Ishikawa (cell line): ENCODE measurements around the gene PRCD.

Experiments used
- CEBPB ChIP-seq: IDR thresholded peaks from 2 replicates; pipeline ENCODE4 v1.6.1; 2012
- CREB1 ChIP-seq: IDR thresholded peaks from 2 replicates; pipeline ENCODE4 v1.6.1; 2012; ENCODE audit warnings: low read depth
- EGR1 ChIP-seq: IDR thresholded peaks from 2 replicates; pipeline ENCODE4 v1.6.1; 2012
- EP300 ChIP-seq: IDR thresholded peaks from 2 replicates; pipeline ENCODE4 v1.6.1; 2012; ENCODE audit warnings: borderline replicate concordance
- FOXM1 ChIP-seq: IDR thresholded peaks from 2 replicates; pipeline ENCODE4 v1.6.1; 2012; ENCODE audit warnings: low read depth, borderline replicate concordance
- MAX ChIP-seq: IDR thresholded peaks from 2 replicates; pipeline ENCODE4 v1.6.1; 2012
- NFIC ChIP-seq: IDR thresholded peaks from 2 replicates; pipeline ENCODE4 v1.6.1; 2012
- RAD21 ChIP-seq: IDR thresholded peaks from 2 replicates; pipeline ENCODE4 v1.6.1; 2012; ENCODE audit warnings: low read depth
- REST ChIP-seq: IDR thresholded peaks from 2 replicates; pipeline ENCODE4 v1.6.1; 2012; ENCODE audit warnings: low read depth, mild to moderate bottlenecking
- TAF1 ChIP-seq: IDR thresholded peaks from 2 replicates; pipeline ENCODE4 v1.6.1; 2012; ENCODE audit warnings: low read depth, mild to moderate bottlenecking
- TCF12 ChIP-seq: IDR thresholded peaks from 2 replicates; pipeline ENCODE4 v1.6.1; 2012; ENCODE audit warnings: low read depth
- TEAD4 ChIP-seq: IDR thresholded peaks from 2 replicates; pipeline ENCODE4 v1.6.1; 2012
- USF1 ChIP-seq: IDR thresholded peaks from 2 replicates; pipeline ENCODE4 v1.6.1; 2012
- YY1 ChIP-seq: IDR thresholded peaks from 2 replicates; pipeline ENCODE4 v1.6.1; 2012; ENCODE audit warnings: low read depth
- ZBTB7A ChIP-seq: IDR thresholded peaks from 2 replicates; pipeline ENCODE4 v1.6.1; 2012; ENCODE audit warnings: low read depth

Gene PRCD

GRCh38 chr17:76541739-76542454 lies 2.1 kb downstream of the PRCD start:
- TF ChIP-seq NFIC, result no peak
- TF ChIP-seq ZBTB7A, result no peak
- no peak for TF ChIP-seq CEBPB
- no peak for TF ChIP-seq YY1
- TF ChIP-seq TAF1, result no peak
- TF ChIP-seq FOXM1, result no peak
- TF ChIP-seq TEAD4, result no peak
- TF ChIP-seq MAX, result no peak
- TF ChIP-seq EP300, result no peak
- no peak for TF ChIP-seq TCF12
- TF ChIP-seq CREB1, result no peak
- no peak for TF ChIP-seq EGR1
- TF ChIP-seq RAD21, result no peak
- no peak for TF ChIP-seq REST
- no peak for TF ChIP-seq USF1

GRCh38 chr17:76542566-76542971 lies 2.7 kb downstream of the PRCD start:
- TF ChIP-seq TCF12 (no peak), MAX (no peak), TAF1 (no peak), FOXM1 (no peak), USF1 (no peak), ZBTB7A (no peak), CEBPB (no peak)

GRCh38 chr17:76542984-76543383 lies 3.1 kb downstream of the PRCD start:
- no peak for TF ChIP-seq USF1
- TF ChIP-seq FOXM1, result no peak

GRCh38 chr17:76543482-76543825 lies 3.6 kb downstream of the PRCD start:
- no peak for TF ChIP-seq NFIC

- TF ChIP-seq REST, result no peak
- TF ChIP-seq EP300, result no peak
- no peak for TF ChIP-seq NFIC
- TF ChIP-seq USF1, result no peak
- no peak for TF ChIP-seq RAD21
- no peak for TF ChIP-seq TEAD4
- no peak for TF ChIP-seq ZBTB7A
- no peak for TF ChIP-seq EGR1
- TF ChIP-seq CREB1, result no peak
- no peak for TF ChIP-seq MAX
- no peak for TF ChIP-seq TCF12
- TF ChIP-seq TAF1, result no peak
- TF ChIP-seq FOXM1, result no peak
- TF ChIP-seq CEBPB, result no peak
- TF ChIP-seq YY1, result no peak
Measured at GRCh38 chr17:76543826-76544545, 4.1 kb downstream of the PRCD start.
